ENCODE results near the gene FES. TPM values are rescaled to one million over a fixed set of nuclear protein-coding genes. Genes with fewer than 3 reads are reported as not detected.

Gene FES
- total and polyA plus RNA-seq, 2 donors from 2014 or later: 9.3 to 33.5 TPM

GRCh38 chr15:90868261-90868689 is 16.0 kb upstream of the FES start, which contains the start of gene FURIN:
FURIN (plus strand) TSS chr15:90868588; CDS start chr15:90875741, 7,153 bp downstream.
- Histone ChIP-seq H3K4me3 (ENCODE audit: low read length in 3 of 3) (no peak within 1 kb of the TSS), H3K27me3 (ENCODE audit: control insufficient read depth, insufficient read depth, low read length) (no peaks in the 10 kb centered on the region), H3K4me1 (ENCODE audit: control insufficient read depth in 2 of 3, insufficient read depth in 2 of 3, low read depth in 1 of 3, low read length in 3 of 3) (peaks cover 0 to 17% (median 10%) of the 10 kb centered on the region in 3 donors), H3K9me3 (ENCODE audit: control insufficient read depth in 2 of 3, insufficient read depth in 1 of 3, low read length in 3 of 3) (no peaks in the 10 kb centered on the region), H3K36me3 (ENCODE audit: control insufficient read depth in 2 of 3, insufficient read depth in 3 of 3, low read length in 3 of 3) (no peaks in the 10 kb centered on the region), H3K27ac (ENCODE audit: low read depth in 2 of 2, low read length in 2 of 2) (peak within 1 kb of the TSS; percentile 64 to 82), H3K9ac (ENCODE audit: low read length in 3 of 3) (peak within 1 kb of the TSS in 1 of 3 donors; percentile 23)
- no peak for FAIRE-seq
- intact Hi-C loops (cut with DNase I): no loop called here
- no peak for DNase-seq
- TF ChIP-seq CTCF (IDR thresholded peaks at IDR 0.05; ENCODE audit: borderline replicate concordance, extremely low read depth, insufficient read depth): no peak

- no peak for DNase-seq
- Histone ChIP-seq H3K4me3 (ENCODE audit: low read length in 3 of 3) (no peak overlapping the region), H3K9ac (ENCODE audit: low read length in 3 of 3) (peak overlapping the region in 1 of 3 donors; percentile 23), H3K27ac (ENCODE audit: low read depth in 2 of 2, low read length in 2 of 2) (peak overlapping the region; percentile 64 to 82), H3K27me3 (ENCODE audit: control insufficient read depth, insufficient read depth, low read length) (no peaks in the 10 kb centered on the region), H3K9me3 (ENCODE audit: control insufficient read depth in 2 of 3, insufficient read depth in 1 of 3, low read length in 3 of 3) (no peaks in the 10 kb centered on the region), H3K4me1 (ENCODE audit: control insufficient read depth in 2 of 3, insufficient read depth in 2 of 3, low read depth in 1 of 3, low read length in 3 of 3) (peaks cover 0 to 24% (median 13%) of the 10 kb centered on the region in 3 donors), H3K36me3 (ENCODE audit: control insufficient read depth in 2 of 3, insufficient read depth in 3 of 3, low read length in 3 of 3) (no peaks in the 10 kb centered on the region)
- FAIRE-seq: no peak
- intact Hi-C loops (cut with DNase I): no loop called here
- no peak for TF ChIP-seq CTCF (IDR thresholded peaks at IDR 0.05; ENCODE audit: borderline replicate concordance, extremely low read depth, insufficient read depth)
These were observed 15.2 kb upstream of the FES start for GRCh38 chr15:90869140-90869541.

GRCh38 chr15:90869601-90870353 is 14.5 kb upstream of the FES start:
- Histone ChIP-seq H3K27me3 (ENCODE audit: control insufficient read depth, insufficient read depth, low read length) (no peaks in the 10 kb centered on the region), H3K36me3 (ENCODE audit: control insufficient read depth in 2 of 3, insufficient read depth in 3 of 3, low read length in 3 of 3) (no peaks in the 10 kb centered on the region), H3K27ac (ENCODE audit: low read depth in 2 of 2, low read length in 2 of 2) (peak overlapping the region; percentile 68 to 82), H3K9ac (ENCODE audit: low read length in 3 of 3) (peak overlapping the region in 1 of 3 donors; percentile 75), H3K9me3 (ENCODE audit: control insufficient read depth in 2 of 3, insufficient read depth in 1 of 3, low read length in 3 of 3) (no peaks in the 10 kb centered on the region), H3K4me1 (ENCODE audit: control insufficient read depth in 2 of 3, insufficient read depth in 2 of 3, low read depth in 1 of 3, low read length in 3 of 3) (peaks cover 0 to 24% (median 13%) of the 10 kb centered on the region in 3 donors), H3K4me3 (ENCODE audit: low read length in 3 of 3) (peak overlapping the region in 1 of 3 donors; percentile 62)
- intact Hi-C loops (cut with DNase I): no loop called here
- DNase-seq: peak in 4 of 5 donors; percentile 48 to 91 (median 62)
- no peak for FAIRE-seq
- no peak for TF ChIP-seq CTCF (IDR thresholded peaks at IDR 0.05; ENCODE audit: borderline replicate concordance, extremely low read depth, insufficient read depth)

All from kidney (tissue), 14 donors.